Measurements from ENCODE around the gene DLGAP1.

The DLGAP1 gene

DNA sequence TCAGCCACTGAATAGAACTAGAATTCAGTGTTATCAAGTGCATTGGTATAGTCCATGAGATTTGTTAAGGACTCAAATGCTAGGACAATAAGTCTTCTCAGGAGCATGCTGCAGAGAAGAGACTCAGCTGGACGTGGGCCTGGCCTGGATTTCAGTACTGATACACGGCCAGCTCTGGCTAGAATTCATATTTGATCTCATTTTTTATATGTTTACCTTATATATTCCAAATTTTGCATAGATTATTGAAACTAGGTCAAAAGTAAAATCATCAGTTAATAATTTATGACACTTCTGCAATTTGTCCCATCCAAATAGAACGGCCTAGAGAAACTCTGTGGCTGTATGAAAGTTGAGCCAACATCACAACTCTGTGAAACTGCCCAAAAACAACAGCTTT, 262.0 kb downstream of the DLGAP1 start:
- H3K4me3 ChIP-seq (ENCODE audit: control insufficient read depth, low read depth, low read length): no peak overlapping the region
- DNase-seq (ENCODE audit: low read depth): no peak
- TF ChIP-seq, protein P1, sequence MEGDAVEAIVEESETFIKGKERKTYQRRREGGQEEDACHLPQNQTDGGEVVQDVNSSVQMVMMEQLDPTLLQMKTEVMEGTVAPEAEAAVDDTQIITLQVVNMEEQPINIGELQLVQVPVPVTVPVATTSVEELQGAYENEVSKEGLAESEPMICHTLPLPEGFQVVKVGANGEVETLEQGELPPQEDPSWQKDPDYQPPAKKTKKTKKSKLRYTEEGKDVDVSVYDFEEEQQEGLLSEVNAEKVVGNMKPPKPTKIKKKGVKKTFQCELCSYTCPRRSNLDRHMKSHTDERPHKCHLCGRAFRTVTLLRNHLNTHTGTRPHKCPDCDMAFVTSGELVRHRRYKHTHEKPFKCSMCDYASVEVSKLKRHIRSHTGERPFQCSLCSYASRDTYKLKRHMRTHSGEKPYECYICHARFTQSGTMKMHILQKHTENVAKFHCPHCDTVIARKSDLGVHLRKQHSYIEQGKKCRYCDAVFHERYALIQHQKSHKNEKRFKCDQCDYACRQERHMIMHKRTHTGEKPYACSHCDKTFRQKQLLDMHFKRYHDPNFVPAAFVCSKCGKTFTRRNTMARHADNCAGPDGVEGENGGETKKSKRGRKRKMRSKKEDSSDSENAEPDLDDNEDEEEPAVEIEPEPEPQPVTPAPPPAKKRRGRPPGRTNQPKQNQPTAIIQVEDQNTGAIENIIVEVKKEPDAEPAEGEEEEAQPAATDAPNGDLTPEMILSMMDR (conservative IDR thresholded peaks at IDR 0.05; ENCODE audit: control insufficient read depth, insufficient read depth, low read depth, low read length): no peak

DNA sequence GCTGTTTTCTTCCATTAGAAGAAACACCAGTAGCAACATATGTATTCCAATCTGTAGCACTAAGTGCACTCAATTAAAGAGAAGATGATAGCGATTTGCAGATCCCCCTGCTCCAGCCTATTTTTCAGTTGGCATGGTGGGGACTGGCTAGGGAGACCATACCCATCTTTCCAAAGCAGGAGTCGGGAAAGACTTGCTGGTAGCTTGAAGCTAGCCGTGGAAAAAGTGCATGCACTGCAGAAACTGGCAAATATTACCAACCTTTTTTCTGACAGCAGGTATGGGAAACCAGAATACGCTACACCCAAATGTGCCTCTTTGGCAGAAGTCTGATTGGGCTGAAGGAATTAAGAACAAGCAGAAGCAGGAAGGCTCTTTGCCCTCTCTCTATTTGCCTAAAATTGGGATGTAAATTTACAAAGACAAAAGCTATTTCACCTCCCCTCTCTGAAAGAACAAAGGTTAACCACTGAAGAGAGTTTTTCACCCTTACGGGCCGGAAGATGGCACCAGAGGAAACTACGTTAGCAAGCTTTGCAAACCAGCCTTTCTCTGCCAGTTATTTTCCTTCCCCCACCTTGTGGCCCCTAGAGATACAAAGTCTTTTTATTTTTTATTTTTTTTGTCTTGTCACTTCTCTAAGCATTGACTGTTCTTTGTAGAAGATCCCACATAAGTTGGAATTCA, 273.1 kb downstream of the DLGAP1 start:
- TF ChIP-seq, protein P1 (conservative IDR thresholded peaks at IDR 0.05; ENCODE audit: control insufficient read depth, insufficient read depth, low read depth, low read length): no peak
- no peak for DNase-seq (ENCODE audit: low read depth)
- no peak overlapping the region for H3K4me3 ChIP-seq (ENCODE audit: control insufficient read depth, low read depth, low read length)

DNA sequence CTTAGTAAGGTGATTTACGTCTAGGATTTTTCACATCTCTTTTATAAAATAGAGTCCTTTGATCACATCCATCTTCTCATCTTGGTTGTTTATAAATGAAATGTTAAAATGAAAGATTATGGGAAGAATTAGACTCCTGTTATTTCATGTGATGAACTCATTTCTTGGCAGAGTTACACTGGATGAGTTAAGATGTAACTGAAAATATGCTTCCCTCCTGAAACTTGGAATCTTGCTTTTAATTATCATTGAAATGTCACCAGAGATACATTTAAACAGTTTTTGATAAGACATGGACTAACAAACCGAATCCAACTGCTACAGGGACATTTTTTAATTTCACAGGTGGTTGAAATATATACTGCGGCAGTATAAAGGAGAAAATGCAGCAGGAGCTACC, 274.0 kb downstream of the DLGAP1 start:
- TF ChIP-seq, protein P1 (conservative IDR thresholded peaks at IDR 0.05; ENCODE audit: control insufficient read depth, insufficient read depth, low read depth, low read length): no peak
- no peak for DNase-seq (ENCODE audit: low read depth)
- H3K4me3 ChIP-seq (ENCODE audit: control insufficient read depth, low read depth, low read length): no peak overlapping the region

DNA sequence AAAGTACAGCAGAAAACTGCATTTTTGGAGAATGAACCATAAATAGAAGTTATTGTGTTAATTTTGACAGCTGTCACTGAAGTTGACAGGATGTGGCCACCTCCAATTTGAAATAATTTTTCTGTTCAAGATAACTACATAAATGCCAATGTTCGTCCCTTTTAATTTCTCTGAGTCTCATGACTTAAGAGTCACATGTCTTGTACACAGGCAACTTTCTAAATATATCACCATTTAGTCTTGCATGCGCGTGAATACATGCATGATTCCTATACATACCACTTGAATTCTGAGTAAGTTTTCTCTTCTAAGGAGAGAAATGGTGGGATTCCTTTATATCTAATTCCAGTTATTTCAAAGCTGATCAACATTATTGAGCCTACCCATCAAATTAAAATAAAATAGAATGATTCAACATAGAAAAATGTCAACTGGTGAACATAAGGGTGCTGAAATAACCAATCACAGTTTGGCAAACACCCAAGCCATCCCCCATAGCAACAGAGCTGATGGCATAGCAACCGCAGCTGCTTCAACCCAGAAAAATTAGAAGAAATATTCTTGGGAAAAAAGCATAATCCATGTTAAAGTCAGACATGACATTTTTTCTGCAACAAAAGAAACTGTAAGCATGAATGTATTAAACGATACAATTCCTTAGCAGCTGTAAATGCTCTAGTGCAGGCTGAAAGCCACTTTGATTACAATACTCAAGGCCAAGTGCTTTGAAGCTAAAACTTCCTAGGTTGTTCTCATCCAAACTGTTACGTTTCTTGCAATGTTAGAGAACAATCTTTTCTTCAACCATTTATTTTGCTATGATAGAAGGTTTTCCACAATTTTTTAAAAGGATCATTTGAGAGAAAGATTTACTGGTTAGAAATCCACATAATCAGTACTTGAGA, 282.7 kb downstream of the DLGAP1 start:
- TF ChIP-seq, protein P1 (conservative IDR thresholded peaks at IDR 0.05; ENCODE audit: control insufficient read depth, insufficient read depth, low read depth, low read length): no peak
- DNase-seq (ENCODE audit: low read depth): no peak
- no peak overlapping the region for H3K4me3 ChIP-seq (ENCODE audit: control insufficient read depth, low read depth, low read length)

DNA sequence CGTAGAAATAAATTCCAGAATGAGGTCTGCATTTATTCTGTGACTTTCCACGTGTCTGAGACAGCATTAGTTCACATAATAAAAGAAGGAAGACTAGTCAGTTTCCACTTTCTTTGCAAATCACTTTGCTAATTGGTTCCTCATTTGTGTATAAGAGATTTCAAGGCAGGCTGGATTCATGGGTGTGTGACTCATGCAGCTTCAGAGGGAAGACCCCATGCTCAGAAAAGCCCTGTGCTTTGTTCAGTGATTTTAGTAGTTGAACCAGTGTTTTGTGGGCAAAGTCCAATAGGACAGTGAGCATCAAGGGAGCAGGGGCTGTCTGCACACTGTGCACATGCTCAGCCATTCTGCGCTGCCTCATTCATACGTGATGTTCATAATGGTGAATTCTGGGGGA, 297.8 kb downstream of the DLGAP1 start:
- no peak overlapping the region for H3K4me3 ChIP-seq (ENCODE audit: control insufficient read depth, low read depth, low read length)
- no peak for DNase-seq (ENCODE audit: low read depth)
- TF ChIP-seq, protein P1 (conservative IDR thresholded peaks at IDR 0.05; ENCODE audit: control insufficient read depth, insufficient read depth, low read depth, low read length): no peak

DNA sequence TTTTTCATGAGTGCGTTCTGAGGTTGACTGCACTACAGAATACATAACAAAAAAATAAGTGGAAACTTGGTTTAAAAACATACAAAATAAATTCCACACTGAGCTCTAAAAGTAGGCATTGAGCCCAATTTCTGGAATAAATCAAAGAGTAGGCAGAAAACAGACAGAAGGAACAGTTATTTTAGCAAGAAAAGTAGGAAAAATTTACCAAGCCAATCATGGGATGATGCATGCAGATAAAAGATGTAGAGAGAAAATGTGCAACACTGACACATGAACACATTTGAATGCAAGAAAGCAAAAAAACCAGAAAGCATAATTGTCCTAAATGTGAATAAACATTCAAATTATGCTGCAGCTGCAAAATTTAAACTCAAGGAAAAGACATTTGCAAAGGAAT, 308.3 kb downstream of the DLGAP1 start:
- no peak overlapping the region for H3K4me3 ChIP-seq (ENCODE audit: control insufficient read depth, low read depth, low read length)
- TF ChIP-seq, protein P1 (conservative IDR thresholded peaks at IDR 0.05; ENCODE audit: control insufficient read depth, insufficient read depth, low read depth, low read length): no peak
- DNase-seq (ENCODE audit: low read depth): no peak
